ENCODE results near the gene GULP1.
A peak's percentile ranks its signal among the peaks of the same experiment; 100 is the strongest.
"Not testable (repeated sequence)": the region's sequence is repeated elsewhere in the genome, so short reads cannot be mapped to it uniquely, and the experiment has no call there.

GULP1 gene

DNA sequence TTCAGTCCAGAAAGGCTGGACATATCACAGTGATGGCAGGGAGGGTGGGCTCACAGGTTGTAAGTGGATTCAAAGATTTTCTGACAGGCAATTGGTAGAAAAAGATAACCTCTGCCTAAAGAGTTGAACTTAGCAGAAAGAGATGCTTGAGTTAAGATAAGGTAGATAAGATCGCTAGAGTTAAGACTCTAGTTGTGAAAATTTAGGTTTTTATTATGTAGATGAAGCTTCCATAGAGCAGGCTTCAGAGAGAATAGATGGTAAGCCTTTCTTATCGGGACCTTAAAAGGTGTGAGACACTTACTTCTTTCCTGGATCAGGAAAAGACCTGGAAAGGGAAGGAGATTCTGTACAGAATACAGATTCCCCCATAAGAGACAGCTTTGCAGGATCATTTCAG lies 134.4 kb downstream of the GULP1 start:
- no peak for DNase-seq (ENCODE audit: low spot score)

DNA sequence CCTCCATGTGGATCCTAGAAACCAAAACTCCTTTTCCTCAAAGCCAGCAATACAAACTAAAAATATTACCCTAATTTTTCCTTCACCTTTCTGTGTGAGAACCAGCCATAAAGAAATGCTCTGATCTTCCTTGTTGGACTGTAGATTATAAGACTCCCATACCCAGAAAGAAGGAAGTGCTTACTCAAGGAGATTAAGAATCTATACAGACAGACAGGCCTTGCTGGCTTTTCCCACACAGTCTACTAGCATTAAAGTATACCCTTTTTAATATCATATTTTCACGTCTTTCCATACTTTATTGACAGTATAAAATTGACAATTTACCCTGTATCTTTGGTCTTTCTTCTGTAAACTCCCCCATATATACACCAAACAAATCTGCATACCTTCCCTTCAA lies 139.0 kb downstream of the GULP1 start:
- DNase-seq (ENCODE audit: low spot score) = no peak

DNA sequence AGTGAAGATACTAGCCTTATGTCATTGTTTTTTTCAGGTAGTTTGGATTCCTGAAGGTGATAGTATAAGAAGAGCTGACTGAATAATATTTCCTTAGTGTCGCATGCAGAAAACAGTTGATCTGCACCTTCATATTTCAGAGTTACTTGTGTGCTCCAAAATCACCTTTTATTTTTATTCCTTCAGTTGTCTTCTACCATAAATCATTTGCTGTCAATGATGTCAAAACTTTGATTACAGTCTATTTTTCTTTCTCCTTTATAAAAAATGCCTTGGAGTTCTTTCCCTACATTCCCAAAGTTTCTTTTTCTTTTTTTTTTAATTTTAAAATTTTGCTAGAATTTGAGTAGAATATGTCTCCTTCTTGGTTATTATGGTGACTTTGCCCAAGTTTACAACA lies 142.3 kb downstream of the GULP1 start:
- DNase-seq (ENCODE audit: low spot score) = no peak

- no peak for DNase-seq (ENCODE audit: low spot score)
Measured at GRCh38 chr2:188435115-188435514, 143.4 kb downstream of the GULP1 start.

DNA sequence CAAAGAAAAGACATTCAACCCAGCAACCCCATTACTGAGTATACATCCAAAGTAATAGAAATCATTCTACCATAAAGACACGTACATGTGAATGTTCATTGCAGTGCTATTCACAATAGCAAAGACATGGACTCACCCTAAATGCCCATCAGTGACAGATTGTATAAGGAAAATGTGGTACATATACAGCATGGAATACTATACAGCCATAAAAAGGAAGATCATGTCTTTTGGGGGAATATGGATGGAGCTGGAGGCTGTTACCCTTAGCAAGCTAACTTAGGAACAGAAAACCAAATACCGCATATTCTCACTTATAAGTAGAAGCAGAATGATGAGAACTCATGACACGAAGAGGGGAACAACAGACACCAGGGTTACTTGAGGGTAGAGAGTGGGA lies 145.9 kb downstream of the GULP1 start:
- DNase-seq (ENCODE audit: low spot score) = no peak

DNA sequence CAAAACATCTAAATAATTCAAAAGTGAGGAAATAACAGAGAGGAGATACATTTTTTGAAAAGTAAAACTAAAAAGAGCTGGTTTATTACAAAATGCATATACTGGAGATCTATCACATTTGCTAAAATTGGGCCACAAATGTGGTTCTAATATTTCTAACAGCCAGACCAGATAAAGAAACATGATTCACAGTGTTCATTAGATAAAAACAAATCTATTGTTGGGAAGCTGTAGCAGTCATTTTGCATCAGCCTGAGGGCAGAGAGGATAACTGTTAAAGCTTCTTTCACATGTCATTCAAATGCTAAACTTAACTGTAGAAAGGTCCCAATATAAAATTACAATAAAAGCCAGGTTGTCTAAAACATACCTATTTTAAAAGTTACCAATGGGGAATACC lies 148.3 kb downstream of the GULP1 start:
- DNase-seq (ENCODE audit: low spot score) = no peak

GRCh38 chr2:188440849-188441248 lies 149.2 kb downstream of the GULP1 start:
- DNase-seq (ENCODE audit: low spot score) = no peak

DNA sequence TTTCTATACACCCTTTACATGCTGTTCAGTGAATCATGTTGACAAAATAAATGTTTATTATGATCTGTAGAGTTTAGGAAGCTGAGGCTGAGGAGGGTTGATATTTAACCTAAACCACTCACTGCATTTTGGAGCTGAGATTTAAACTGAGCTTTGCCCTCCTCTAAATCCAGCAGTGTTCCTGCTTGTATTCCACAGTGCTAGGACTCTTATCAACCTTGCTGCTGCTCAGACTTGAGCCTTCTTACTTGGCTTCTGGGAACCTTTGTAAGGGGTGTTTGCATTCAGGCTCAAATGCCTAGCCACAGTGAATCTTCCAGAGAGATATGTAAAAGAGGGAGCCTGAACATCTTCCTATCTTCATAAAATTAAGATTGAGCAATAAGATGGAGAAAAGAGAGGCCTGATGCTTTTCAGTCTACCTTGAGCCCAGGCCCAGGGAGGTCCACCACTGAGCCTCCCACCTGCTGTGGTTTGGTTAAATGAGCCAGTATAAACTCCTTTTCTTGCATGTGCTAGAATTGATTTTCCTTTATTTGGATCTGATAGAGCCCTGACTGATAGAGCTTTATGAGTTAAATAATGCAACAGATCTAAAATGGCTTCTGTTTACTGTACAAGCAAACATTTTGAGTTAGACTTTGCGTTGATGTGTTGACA lies 149.7 kb downstream of the GULP1 start:
- DNase-seq (ENCODE audit: low spot score) = no peak

- DNase-seq (ENCODE audit: low spot score) = no peak
Measured at GRCh38 chr2:188443207-188443606, 151.5 kb downstream of the GULP1 start.

DNA sequence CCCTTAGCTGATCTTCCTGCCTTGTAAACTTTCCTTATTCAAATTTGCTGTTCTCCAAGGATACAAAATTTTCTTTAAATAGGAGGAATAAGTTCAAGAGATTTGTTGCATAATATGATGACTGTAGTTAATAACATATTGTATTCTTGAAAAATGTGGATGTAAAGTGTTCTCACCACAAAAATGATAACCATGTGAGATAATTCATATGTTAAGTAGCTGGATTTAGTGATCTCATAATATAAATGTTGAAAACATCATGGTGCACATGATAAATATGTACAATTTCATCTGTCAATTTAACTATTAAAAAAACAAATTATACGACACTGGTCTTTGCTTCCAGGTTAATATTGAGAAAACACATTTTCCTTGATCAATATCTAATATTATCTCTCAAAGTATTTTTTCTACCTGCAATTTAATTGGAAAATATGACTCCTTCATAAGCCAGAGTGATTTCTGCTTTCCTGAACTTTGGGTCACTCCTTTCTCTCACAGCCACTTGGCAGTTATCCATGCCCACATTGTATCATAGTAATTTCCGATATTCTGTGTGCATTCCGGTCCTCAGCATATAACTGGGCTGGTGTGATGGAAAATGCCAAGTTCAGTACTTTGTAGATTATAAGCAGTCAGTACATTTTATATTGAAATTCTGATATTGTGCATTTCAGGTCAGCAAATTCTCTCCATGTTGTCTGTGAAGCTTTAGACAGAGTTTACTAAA lies 152.6 kb downstream of the GULP1 start:
- no peak for DNase-seq (ENCODE audit: low spot score)

DNA sequence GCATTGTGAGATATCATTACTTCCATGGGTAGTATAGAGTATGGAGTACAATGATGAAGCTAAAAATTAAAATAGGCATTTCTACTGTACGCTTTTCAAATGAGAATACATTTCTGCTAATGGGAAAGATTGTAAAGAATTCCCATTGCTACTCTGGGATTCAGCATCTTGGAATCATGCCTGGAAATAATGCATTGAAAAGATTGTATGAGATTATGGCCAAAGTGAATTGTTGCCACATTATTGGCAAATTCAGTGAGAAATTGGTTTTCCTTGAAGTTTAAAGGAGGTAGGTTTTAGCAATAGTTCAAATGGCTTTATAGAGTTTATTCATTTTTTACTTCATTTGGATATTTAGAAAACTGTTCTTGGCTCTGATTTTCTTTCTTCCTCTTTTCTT lies 157.9 kb downstream of the GULP1 start:
- no peak for DNase-seq (ENCODE audit: low spot score)

DNA sequence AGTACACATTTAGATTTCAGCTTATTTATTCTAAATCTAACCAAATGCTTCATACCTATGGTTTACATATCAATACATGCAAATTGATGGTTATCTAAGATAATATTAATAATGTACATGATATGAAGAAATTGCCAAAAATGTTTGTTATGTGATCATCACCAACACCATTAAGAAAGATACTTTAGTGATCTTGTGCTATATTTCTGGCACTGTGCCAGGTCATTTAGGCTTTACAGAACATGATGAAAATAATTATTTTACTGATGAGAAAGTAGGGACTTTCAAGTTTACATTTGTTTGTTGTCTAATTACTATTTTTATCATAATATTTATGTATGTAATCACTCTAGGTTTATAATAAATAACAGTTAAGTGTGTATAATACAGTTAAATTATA lies 158.3 kb downstream of the GULP1 start:
- DNase-seq (ENCODE audit: low spot score) = peak; percentile 0

DNA sequence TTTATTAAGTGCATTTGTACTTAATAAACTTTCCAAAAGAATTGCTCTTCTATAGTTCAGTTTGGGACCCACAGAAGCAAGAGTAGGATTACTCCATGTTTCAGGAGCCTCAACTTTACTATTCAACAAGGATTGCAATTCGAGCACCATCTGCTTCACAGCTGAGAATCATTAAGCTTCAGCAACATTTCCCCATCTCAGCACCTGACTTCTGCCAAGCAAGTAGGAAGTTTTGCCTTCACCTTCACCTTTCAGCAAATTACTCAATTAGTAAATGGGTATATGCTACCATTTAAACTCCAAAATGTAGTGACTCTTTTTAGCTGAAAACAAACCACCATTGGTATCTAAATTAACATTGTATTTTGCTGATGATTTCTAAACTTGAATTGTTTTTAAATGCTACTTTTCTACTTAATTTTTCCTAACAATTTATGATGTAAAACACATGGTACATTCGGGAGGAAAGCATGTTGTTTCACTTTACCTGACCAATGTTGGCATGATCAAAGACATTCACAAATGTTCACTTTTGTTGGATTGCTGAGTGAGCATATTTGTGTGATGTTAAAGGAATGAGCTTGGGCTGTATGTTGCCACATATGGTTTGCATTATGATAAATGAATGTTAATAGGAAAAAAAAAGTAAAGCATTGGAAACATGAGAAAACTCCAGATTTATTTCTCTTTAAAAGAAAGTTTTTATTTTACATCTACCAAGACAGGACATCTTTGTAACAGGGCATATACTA lies 159.2 kb downstream of the GULP1 start:
- no peak for DNase-seq (ENCODE audit: low spot score)

GRCh38 chr2:188452084-188452483 lies 160.4 kb downstream of the GULP1 start:
- DNase-seq (ENCODE audit: low spot score) = no peak

DNA sequence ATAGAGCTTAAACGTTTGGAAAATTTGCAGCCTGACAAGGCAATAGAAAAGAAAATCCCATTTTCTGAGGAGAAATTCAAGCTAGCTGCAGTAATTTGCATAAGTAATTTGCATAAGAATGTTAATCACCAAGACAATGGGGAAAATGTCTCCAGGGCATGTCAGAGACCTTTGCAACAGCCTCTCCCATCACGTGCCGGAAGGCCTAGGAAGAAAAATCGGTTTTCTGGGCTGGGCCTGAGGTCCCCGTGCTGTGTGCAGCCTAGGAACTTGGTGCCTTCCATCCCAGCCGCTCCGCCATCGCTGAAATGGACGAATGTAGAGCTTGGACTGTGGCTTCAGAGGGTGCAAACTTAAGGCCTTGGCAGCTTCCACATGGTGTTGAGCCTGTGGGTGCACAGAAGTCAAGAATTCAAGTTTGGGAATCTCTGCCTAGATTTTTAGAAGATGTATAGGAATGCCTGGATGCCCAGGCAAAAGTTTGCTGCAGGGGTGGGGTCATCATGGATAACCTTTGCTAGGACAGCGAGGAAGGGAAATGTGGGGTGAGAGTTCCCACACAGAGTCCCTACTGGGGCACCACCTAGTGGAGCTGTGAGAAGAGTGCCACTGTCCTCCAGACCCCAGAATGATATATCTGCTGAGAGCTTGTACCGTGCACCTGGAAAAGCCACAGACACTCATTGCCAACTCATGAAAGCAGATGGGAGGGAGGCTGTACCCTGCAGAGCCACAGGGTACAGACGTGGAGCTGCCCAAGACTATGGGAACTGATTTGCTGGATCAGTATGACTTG lies 164.6 kb downstream of the GULP1 start:
- no peak for DNase-seq (ENCODE audit: low spot score)

GRCh38 chr2:188459061-188459460 lies 167.4 kb downstream of the GULP1 start:
- no peak for DNase-seq (ENCODE audit: low spot score)

DNA sequence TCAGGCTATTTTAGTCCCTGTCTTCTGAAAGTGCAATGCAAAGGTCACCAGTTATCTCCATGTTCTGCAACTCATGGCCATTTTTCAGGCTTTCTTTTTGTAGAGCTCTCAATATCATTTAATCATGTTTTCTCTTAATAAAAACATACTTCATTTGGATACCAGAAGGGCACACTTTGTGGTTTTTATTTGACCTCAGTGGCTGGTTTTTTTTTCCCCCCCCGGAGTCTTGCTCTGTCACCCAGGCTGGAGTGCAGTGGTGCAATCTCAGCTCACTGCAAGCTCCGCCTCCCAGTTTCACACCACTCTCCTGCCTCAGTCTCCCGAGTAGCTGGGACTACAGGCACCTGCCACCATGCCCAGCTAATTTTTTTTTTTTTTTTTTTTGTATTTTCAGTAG lies 174.4 kb downstream of the GULP1 start:
- DNase-seq (ENCODE audit: low spot score) = not testable (repeated sequence)

- DNase-seq (ENCODE audit: low spot score) = no peak
Measured at GRCh38 chr2:188466761-188467160, 175.1 kb downstream of the GULP1 start.

DNA sequence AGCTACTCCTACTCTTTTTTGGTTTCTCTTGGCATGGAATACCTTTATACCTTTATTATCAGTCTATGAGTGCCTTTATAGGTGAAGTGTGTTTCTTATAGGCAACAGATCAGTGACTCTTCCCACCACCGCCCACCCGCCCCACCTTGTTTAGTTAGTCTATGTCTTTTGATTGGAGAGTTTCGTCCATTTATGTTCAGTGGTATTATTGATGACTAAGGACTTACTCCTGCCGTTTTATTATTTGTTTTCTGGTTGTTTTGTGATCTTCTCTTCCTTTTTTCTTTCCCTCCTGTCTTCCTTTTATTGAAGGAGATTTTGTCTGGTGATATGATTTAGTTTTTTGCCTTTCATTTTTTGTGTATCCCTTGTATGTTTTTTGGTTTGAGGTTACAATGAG lies 179.5 kb downstream of the GULP1 start:
- no peak for DNase-seq (ENCODE audit: low spot score)

GRCh38 chr2:188473306-188473705 lies 181.6 kb downstream of the GULP1 start:
- DNase-seq (ENCODE audit: low spot score) = no peak

DNA sequence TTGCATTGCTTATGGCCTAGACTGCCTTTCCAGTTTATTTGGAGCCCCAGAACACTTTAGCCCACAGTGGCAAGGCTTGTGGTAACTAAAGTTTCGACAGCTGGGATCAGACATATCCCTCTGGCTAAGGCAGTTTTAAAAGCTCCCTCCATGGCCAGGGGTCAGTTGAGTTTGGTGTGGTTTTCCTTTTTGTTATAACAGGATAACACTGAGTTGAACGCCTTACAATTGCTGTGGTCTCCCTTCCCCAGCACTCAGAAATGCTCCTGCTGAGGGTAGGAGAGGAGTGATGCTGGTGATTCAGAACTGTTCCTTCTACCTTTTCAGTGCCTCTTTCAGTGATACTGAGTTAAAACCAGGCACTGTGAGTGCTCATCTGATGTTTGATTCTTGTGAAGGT lies 182.6 kb downstream of the GULP1 start:
- DNase-seq (ENCODE audit: low spot score) = no peak

DNA sequence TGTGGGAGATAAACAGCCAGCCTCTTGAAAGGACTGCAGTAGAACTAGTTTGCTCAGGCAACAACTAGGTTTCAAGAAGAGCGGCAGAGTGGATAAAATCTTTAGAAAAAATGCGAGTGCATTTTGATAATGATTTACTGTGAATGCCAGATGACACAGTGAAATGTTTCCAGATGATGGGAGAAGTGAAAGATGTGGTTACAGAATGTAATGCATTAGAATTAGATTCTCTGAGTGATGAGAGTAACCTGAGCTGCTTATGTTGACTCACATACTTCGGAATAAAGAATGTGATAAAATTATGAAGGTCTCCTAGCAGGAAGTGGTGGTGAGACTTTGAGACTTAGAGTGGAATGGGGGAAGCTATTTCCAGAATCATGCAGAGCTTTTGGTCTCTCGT lies 184.3 kb downstream of the GULP1 start:
- no peak for DNase-seq (ENCODE audit: low spot score)

Measured in globus pallidus (tissue), 1 donor.